Stimulated activated CD8-positive, alpha-beta memory T cell treated with anti-CD3 and anti-CD28 coated beads, Interleukin-4, amount 100 ng/mL, for 24 hours (primary cell): ENCODE data around the gene MAP1LC3A.

Experiments used
- DNase-seq: peaks from one replicate; pipeline ENCODE4 v3.0.0-alpha.2; 2020; ENCODE audit warnings: low read depth

MAP1LC3A gene

DNA sequence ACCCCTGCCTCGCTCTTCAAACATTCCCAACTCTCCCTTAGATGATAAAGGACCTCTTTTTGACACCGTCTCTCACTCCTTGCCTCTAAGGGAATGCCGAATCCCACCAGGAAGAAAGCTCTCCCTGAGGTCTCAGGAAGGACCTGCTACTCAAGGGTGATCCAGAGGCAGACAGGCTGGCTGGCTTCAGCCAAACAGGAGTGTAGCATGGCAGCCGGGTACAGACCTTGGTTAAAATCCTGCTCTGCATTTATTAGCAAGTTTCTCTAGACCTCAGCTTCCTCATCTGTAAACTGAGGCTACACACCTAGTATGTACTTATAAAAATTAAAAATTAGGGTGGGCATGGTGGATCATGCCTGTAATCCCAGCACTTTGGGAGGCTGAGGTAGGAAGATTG, 17.2 kb downstream of the MAP1LC3A start:
- DNase-seq: no peak

DNA sequence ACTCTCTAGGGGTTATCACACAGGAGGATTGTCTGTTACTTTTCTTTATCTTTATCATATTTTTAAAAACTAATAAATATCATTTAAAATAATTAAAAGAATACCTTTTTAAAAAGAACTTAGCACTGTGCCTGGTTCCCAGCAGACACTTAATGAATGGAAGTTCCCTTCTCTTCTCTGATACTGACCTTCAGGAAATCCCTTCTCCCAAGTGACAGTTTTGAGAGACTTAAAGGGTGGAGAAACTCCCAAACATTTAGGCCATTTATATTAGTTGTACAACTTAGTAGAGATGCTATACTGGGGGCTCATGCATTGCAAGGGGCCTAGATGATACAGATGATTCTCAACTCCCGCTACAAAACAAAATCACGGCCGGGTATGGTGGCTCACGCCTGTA, 18.5 kb downstream of the MAP1LC3A start:
- no peak for DNase-seq

DNA sequence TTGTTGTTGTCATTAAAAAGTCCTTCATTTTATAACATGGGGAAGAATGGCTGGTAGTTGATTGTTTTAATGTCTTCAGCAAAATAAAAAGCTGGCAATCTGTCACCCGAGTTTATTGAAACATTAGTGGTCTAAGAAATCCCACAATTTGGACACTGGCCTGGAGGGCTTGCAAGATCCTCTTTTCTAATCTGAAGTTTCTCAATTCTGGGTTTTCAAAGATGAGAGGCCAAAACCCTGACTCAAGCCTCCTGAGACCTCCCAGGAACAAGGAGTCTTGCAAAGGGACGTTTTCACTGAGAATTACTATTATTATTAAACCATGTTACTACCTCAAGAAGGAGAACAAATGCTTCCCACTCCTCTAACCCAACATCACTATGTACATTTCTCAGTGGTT, 19.5 kb downstream of the MAP1LC3A start:
- DNase-seq: no peak

DNA sequence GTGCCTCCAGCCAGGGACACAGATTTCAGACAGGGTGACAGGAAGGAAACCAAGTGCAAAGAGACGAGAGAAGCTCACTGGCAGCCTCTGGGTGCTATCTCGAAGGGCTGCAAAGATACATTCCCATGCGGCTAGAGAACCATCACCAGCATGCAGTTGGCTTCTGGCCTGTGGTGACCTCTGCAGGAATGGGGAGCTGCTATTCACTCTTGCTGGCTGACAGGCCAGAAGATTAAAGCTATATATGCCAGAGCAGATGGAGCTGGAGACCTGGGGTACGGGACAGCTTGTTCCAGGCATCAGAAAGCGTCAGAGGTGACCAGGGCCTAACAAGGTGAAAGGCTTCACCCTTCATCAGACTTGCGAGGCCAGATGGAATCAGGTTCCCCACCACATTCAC, 20.0 kb downstream of the MAP1LC3A start:
- no peak for DNase-seq

DNA sequence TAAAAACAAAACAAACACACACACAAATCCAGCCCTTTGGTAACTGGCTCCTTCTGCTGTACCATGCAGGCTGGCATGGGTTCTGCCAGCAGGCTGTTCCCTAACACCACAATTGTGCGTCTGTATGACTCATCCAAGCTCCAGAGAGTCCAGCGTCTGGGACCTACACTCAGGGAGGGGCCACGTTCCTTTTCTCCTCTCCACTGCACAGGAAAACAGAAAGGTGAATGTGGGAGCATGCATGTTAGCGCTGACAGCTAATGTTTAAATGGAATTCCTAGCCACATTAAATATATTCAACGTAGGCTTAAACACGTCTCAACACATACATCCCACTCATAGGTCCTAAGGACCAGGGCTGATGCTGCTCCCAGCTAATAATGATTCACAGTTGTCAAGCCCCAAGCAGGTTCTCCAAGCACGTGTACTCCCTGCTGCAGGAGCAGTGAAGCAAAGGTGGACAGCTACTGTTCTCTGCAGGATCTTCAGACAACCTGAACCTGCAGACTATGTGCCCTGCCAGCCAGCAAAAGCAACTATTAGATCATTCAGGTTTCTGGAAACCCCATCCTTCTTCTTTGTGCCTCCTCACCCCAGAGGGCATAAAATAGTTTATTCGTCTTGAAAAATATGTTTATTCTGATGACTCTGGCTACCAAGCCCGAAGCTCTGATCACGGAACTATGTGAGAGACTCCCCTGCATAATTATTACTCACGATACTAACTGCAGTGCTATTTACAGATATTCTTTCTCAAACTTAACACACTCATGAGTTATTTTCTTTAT, 20.9 kb downstream of the MAP1LC3A start:
- no peak for DNase-seq

DNA sequence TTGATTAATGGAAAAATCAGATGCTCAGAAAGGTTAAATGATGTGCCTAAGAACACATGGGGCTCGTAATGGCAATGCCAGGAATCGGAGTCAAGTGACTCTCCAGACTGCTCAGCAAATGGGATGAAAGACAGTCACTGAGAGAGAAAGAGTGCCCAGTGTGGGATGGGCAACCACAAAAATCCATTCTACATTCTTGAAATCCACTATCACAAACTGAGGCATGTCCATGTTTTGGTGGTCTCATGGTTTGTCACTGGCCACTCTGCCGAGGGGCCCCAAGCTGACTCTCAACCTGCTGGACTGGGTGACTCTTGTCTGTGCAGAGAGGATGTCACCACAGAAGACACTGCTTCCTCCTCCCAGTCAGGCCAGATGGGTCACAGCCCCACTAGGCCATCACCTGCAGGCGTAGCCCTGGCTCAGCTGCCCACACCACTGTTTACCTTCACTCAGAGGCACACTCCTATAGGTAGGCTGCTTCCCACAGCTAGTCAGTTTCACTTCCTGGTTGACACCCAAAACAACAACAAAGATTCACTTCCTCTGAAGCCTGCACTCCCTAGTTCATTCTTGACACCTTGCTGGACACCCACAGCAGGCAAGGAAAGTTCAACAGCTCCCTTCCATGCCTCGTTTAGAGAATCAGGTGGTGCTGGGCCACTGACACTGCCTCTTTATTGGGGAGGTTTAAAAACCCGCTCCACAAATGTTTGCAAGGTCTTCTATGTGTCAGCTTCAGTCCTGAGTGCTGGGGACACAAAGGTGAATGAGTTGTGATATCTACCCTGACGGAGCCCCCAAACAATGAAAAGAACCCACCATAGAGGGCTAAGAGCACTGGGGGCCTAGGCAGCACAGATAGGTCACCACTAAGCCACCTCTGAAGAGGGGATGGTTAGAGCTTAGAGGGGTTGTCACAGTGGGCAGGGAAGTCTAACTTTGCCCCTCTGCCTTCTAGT, 21.7 kb downstream of the MAP1LC3A start:
- no peak for DNase-seq

DNA sequence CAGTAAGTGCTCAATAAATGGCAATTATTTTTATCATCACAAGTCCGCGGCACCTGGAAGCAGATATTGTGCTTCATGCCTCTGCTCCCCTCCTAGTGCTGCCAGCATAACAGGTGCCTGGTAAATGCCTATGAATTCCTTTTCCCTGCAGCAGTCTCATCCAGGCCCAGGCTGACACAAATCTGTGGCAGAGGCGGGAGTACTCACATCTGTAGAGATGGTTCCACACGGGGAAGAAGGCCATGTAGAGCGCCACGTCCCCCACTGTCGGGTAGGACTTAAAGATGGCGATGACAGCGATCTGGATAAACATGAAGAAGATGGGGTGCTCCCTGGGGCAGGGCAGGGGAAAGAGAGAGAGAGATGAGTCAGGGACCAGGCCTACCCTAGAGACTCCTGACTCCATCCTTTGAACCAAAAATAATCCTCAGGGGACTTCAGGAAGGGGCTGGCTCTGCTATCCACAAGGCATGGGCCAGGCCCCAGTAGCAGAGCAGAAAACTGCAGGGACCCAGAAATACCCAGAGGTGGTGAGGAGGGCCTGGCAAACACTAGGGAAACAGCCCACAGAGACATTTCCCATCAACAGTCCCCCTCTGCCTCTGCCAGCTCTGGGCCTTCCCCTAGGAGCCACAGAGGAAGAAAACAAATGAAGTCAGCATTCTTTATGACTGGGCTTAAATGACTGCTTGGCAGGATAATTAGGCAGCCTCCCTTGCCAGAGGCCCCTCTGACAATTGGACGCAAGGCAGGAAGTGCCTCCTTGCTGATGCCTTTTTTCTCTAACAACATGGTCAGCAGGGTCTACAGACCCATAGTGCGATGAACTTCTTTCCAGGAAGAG, 23.0 kb downstream of the MAP1LC3A start:
- DNase-seq: no peak

DNA sequence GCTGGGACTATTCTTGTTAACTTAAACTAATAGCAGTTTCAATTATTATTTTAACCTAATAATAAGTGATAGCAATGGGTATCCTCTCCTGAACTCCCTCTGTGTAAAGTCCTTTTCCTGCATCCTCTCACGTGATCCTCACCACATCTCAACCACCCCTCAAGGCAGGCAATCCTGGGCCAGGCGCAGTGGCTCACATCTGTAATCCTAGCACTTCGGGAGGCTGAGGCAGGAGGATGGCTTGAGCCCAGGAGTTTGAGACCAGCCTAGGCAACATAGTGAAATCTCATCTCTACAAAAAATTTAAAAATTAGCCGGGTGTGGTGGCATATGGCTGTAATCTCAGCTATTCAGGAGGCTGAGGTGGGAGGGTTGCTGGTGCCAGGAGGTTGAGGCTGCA, 23.7 kb downstream of the MAP1LC3A start:
- DNase-seq: no peak

DNA sequence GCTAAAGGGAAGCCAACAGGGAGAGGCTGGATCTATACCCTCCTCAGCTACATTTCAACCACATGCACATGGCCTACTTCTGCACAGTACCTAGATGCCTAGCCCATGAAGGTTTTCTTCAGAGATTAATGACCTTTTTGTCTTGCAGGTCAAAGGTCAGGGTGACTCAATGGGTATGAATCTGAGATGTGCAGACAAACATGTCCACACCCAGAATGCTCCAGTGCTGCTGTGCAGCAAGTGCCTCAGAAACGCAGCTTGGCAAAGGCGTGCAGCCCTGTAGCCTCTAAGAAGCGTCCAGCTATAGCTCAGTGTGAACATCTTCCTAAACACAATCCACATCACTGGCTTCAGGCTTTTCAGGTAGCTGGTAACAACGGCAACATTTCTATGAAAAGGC, 24.4 kb downstream of the MAP1LC3A start:
- DNase-seq: no peak

DNA sequence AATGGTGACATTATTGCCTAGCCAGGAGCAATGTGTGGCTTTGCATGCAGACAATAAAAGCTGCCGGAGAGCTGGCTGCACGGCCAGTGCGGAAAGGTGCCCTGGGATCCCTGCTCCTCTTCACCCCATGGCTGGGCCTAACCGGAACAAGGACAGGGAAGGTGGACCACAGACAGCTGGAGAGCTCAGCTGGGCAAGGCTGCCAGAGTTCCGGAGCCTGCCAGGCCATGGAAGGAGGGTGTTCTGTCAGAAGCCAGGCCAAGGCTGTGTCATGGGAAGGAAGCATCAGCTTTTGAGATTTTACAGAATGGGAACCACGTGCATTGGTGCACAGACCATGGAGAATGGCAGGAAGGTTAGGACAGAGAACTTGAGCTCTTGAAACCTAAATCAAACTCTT, 25.0 kb downstream of the MAP1LC3A start:
- DNase-seq: no peak

DNA sequence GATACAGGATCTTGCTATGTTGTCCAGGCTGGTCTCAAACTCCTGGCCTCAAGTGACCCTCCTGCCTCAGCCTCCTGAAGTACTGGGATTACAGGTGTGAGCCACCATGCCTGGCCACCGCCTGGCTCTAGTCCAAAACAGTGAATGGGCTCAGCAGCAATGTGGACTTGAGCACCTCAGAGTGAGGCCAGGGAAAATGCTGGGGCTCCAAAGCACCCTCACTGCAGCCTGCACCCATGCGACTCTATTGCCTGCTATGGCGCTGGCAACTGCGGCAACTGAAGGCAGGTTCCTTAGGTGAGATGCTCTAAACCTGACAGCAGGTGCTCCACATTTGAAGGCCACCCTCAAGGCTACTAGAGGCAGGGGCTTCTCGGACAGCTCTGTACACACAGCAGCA, 26.5 kb downstream of the MAP1LC3A start:
- DNase-seq: no peak

DNA sequence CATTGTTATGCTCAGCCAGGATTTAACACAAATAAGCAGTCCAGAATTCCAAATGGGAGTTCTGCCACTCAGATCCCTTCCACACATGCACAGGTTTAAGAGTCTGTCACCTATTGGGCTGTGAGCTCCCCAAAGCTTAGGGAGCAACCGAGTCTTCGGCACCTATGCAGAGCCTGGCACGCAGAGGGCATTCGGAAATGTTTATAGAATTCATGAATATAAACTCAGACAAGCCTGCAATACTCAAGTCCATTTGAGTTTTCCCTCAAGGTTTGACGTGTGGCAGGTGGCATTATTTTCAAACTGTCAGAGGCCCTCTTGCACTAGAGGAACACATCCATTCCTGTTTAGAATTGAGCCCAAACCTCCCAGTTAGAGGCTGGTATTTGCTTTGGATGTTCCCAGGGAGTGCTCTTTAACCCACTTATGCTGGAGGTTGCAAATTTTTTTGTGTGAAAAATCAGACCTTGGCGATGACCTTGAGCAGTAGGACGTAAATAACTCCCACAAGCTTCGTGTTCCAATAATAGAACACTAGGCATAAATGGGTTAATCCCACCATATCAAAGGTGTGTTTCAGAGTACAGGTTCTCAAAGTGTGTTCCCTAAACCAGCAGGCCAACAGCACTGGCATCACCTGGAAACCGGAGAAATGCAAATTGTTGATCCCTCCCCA, 28.1 kb downstream of the MAP1LC3A start:
- no peak for DNase-seq

DNA sequence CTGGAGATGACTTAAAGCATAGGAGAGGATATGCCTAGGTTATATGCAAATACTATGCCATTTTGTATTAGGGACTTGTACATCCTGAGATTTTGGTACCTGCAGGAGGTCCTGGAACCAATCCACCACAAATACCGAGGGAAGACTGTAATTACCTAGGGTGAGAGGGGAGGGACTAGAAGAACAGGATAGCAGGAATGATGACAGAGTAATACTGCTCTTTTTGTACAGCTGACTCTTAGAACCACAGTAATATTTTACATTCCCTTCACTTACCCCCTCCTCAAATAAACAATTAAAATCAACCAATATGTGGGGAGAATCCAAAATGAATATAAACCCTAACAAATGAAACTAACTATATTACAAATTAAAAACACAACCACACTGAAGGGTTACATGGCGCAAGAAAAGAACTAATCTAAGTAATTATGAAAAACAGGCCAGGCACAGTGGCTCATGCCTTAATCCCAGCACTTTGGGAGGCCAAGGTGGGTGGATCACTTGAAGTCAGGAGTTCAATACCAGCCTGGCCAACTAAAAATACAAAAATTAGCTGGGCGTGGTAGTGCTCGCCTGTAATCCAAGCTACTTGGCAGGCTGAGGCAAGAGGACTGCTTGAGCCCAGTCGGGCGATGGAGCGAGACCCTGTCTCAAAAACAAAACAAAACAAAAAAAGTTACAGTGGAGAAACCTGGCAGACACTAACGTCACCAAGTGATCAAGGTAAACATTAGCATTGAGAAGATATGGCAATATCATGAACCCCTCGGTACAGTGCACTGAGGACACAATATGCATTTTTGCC, 37.1 kb downstream of the MAP1LC3A start:
- DNase-seq: no peak

DNA sequence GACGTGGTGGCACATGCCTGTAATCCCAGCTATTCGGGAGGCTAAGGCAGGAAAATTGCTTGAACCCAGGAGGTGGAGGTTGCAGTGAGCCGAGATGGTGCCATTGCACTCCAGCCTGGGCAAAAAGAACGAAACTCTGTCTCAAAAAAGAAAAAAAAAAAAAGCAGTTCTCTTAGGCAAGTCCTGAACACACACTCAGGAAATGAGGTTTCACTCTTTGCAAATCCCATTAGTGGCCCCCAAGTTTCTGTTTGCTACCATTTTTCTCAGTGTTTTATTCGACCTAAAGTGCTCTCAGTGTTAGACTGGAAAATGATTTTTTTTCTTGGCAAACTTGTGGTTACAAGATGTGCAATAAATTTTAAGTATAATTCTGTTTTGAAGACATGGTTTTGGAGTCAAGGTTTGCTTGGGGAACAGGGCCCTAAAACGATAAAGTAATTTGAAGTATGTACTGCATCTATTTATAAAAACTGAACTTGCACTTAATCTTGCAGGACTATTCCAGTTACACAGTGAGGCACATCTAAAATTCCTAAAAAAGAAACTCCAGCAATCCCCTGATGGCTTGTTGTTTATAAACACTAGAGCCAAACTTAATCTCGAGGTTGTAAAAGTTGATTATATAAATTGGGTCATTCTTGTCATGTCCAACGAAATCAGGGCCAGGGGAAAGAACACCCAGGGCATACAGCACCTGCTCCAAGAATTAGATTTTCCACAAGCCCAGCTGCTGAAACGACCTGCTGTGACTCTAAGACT, 42.6 kb downstream of the MAP1LC3A start:
- DNase-seq: no peak

DNA sequence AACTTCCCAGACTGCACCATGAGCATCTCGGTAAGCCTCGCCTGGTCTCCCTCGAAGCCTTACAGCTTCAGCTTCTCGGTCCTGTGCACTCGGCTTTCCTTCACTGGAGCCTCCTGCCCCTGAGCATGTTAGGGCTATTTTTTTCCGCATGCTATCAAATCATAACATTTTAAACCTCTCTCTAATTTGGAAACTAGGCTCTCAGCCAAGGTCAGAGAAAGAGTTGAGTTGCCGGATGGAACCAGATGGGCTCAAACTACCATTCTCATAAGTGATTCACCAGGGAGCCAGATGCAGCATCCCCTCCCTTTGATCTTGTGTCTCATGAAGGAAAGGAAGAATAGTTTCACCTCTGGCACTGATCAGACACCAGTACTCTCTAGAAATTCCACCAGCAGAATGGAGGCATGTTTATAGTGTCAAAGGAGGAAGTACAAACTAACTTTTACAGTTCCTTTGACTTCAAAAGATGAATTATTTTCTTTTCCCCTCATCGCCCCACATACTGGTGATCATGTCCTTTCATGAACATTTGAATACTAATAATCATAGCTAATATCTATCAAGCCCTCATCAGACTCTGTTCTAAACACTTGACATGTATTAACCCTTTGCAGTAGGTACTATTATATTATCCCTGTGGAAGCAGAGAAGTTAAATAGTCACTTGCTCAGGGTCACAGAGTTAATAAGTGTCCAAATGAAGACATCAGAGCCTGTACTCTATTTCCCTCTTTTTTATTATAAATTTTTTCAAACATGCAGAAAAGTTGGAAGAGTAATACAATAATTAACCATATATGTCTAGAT, 46.7 kb downstream of the MAP1LC3A start:
- no peak for DNase-seq

DNA sequence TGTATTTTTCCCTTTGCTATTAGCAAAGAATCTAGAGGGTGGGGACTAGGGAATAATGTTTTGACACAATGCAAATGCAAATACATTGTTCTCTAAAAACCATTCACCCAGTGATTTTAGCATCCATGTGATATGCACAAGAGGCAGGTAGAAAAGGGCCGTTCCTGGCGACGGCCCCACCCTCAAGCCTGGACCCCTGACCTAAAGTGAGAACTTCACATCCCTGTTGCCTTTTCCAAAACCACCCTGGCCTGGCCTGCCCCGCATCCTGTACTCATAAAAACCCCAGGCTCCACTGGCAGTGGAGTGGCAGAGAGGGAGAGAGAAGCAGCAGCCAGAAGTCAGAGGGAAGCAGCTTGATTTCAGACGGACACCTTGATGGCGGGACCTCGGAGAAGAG, 48.5 kb downstream of the MAP1LC3A start:
- no peak for DNase-seq
